Measurements from ENCODE around the gene ELAPOR1. TPM values are rescaled to one million over a fixed set of nuclear protein-coding genes. Genes with fewer than 3 reads are reported as not detected.

Gene ELAPOR1
- total RNA-seq, 6 donors from 2014 or later: 14.7 to 49.3 (median 24.4) TPM

- Histone ChIP-seq H3K4me1 (peaks cover 16 to 27% (median 19%) of the 10 kb centered on the region in 4 donors), H3K27me3 (peaks cover 0 to 10% (median 4%) of the 10 kb centered on the region in 4 donors), H3K27ac (no peak overlapping the region), H3K4me3 (peak overlapping the region in 3 of 4 donors; percentile 34 to 46 (median 44)), H3K9me3 (no peaks in the 10 kb centered on the region), H3K36me3 (no peaks in the 10 kb centered on the region)
- DNase-seq (no peak), ATAC-seq (ENCODE audit: low FRiP score in 2 of 2) (no peak)
- 10 to 18% methylated on average over 4 to 11 of the region's 12 CpGs for WGBS, 2 donors
- TF ChIP-seq POLR2AphosphoS5 (IDR thresholded peaks at IDR 0.05) (no peak), CTCF (IDR thresholded peaks at IDR 0.05) (no peak), EP300 (IDR thresholded peaks at IDR 0.05) (no peak), POLR2A (IDR thresholded peaks at IDR 0.05) (no peak)
Measured at GRCh38 chr1:109114342-109114674, 393 bp downstream of the ELAPOR1 start.

GRCh38 chr1:109115685-109116084, 1.8 kb downstream of the ELAPOR1 start:
- H3K9me3 ChIP-seq: no peaks in the 10 kb centered on the region
- H3K36me3 ChIP-seq: no peaks in the 10 kb centered on the region
- no peak overlapping the region for H3K27ac ChIP-seq
- no peak for ATAC-seq (ENCODE audit: low FRiP score in 2 of 2)
- H3K4me1 ChIP-seq: peaks cover 16 to 27% (median 19%) of the 10 kb centered on the region in 4 donors
- no peak for TF ChIP-seq POLR2A (IDR thresholded peaks at IDR 0.05)
- TF ChIP-seq EP300 (IDR thresholded peaks at IDR 0.05): no peak
- TF ChIP-seq POLR2AphosphoS5 (IDR thresholded peaks at IDR 0.05): no peak
- no peak for TF ChIP-seq CTCF (IDR thresholded peaks at IDR 0.05)
- DNase-seq: no peak
- WGBS, 2 donors: 70 to 74% methylated on average over 2 of the region's 2 CpGs
- H3K4me3 ChIP-seq: no peak overlapping the region
- H3K27me3 ChIP-seq: peaks cover 0 to 10% (median 4%) of the 10 kb centered on the region in 4 donors

GRCh38 chr1:109116286-109116685, 2.4 kb downstream of the ELAPOR1 start:
- H3K4me3 ChIP-seq: no peak overlapping the region
- no peak for ATAC-seq (ENCODE audit: low FRiP score in 2 of 2)
- WGBS, 2 donors: 54 to 60% methylated on average over 1 of the region's 1 CpG

GRCh38 chr1:109118089-109118488, 4.2 kb downstream of the ELAPOR1 start:
- ATAC-seq (ENCODE audit: low FRiP score in 2 of 2) (no peak), DNase-seq (no peak)
- no peaks in the 10 kb centered on the region for H3K36me3 ChIP-seq
- no peak for TF ChIP-seq CTCF (IDR thresholded peaks at IDR 0.05)
- TF ChIP-seq EP300 (IDR thresholded peaks at IDR 0.05): no peak
- TF ChIP-seq POLR2AphosphoS5 (IDR thresholded peaks at IDR 0.05): no peak
- no peak for TF ChIP-seq POLR2A (IDR thresholded peaks at IDR 0.05)
- no peaks in the 10 kb centered on the region for H3K9me3 ChIP-seq
- H3K27me3 ChIP-seq: peaks cover 0 to 10% (median 4%) of the 10 kb centered on the region in 4 donors
- H3K4me3 ChIP-seq: no peak overlapping the region
- H3K4me1 ChIP-seq: peaks cover 11 to 14% (median 13%) of the 10 kb centered on the region in 4 donors
- H3K27ac ChIP-seq: no peak overlapping the region
- WGBS, 2 donors: 76 to 82% methylated on average over 3 of the region's 3 CpGs

More at GRCh38 chr1:109116286-109116685, 2.4 kb downstream of the ELAPOR1 start:
- Histone ChIP-seq H3K27me3 (peaks cover 0 to 10% (median 4%) of the 10 kb centered on the region in 4 donors), H3K4me1 (peaks cover 16 to 27% (median 19%) of the 10 kb centered on the region in 4 donors), H3K36me3 (no peaks in the 10 kb centered on the region), H3K27ac (no peak overlapping the region), H3K9me3 (no peaks in the 10 kb centered on the region)
- no peak for DNase-seq
- TF ChIP-seq POLR2A (IDR thresholded peaks at IDR 0.05): no peak

GRCh38 chr1:109120356-109120755, 6.4 kb downstream of the ELAPOR1 start:
- DNase-seq (no peak), ATAC-seq (ENCODE audit: low FRiP score in 2 of 2) (no peak)
- no peaks in the 10 kb centered on the region for H3K4me1 ChIP-seq
- H3K27ac ChIP-seq: no peak overlapping the region
- H3K9me3 ChIP-seq: no peaks in the 10 kb centered on the region
- 93 to 95% methylated on average over 5 of the region's 5 CpGs for WGBS, 2 donors
- H3K36me3 ChIP-seq: no peaks in the 10 kb centered on the region
- H3K27me3 ChIP-seq: no peaks in the 10 kb centered on the region
- TF ChIP-seq CTCF (IDR thresholded peaks at IDR 0.05) (no peak), EP300 (IDR thresholded peaks at IDR 0.05) (no peak), POLR2AphosphoS5 (IDR thresholded peaks at IDR 0.05) (no peak), POLR2A (IDR thresholded peaks at IDR 0.05) (no peak)
- no peak overlapping the region for H3K4me3 ChIP-seq
